Neural cell (in vitro differentiated cells): ENCODE data around the gene MEIOC. TPM values are rescaled to one million over a fixed set of nuclear protein-coding genes. Genes with fewer than 3 reads are reported as not detected.

Experiments used
- H2AFZ ChIP-seq: fragments of 200-600, 300-800 bp; sonication (generic), shearing (Covaris generic); 2 replicates; pipeline ENCODE4 v1.6.0; 2014; ENCODE audit warnings: low read depth, mild to moderate bottlenecking, antibody characterized with exemption, low read length, moderate library complexity
- H3F3A ChIP-seq: fragments of 200-600 bp; shearing (Covaris generic); 2 replicates; pipeline ENCODE4 v1.6.1; 2016; ENCODE audit warnings: mild to moderate bottlenecking, moderate library complexity, mixed read lengths, antibody characterized with exemption, low read length; ENCODE audit not compliant: insufficient read depth, poor library complexity, severe bottlenecking
- H3K27ac ChIP-seq: fragments of 200-600, 300-800 bp; sonication (generic), shearing (Covaris generic); 2 replicates; pipeline ENCODE4 v1.5.1; 2014; ENCODE audit warnings: mild to moderate bottlenecking, low read length, moderate library complexity
- H3K27me3 ChIP-seq: fragments of 300-800, 200-600 bp; sonication (generic), shearing (Covaris generic); 2 replicates; pipeline ENCODE4 v1.6.0; 2014; ENCODE audit warnings: mild to moderate bottlenecking, low read depth, low read length, moderate library complexity; ENCODE audit not compliant: insufficient read depth
- H3K36me3 ChIP-seq: fragments of 300-800, 200-600 bp; sonication (generic), shearing (Covaris generic); 2 replicates; pipeline ENCODE4 v1.5.1; 2014; ENCODE audit warnings: mild to moderate bottlenecking, antibody characterized with exemption, low read length, moderate library complexity; ENCODE audit not compliant: insufficient read depth
- H3K4me2 ChIP-seq: fragments of 300-800, 200-600 bp; sonication (generic), shearing (Covaris generic); 2 replicates; pipeline ENCODE4 v1.6.0; 2014; ENCODE audit warnings: mild to moderate bottlenecking, low read length
- H3K4me3 ChIP-seq: fragments of 300-800, 200-600 bp; sonication (generic), shearing (Covaris generic); 2 replicates; pipeline ENCODE4 v1.5.1; 2014; ENCODE audit warnings: mild to moderate bottlenecking, low read length, moderate library complexity
- H3K79me2 ChIP-seq: fragments of 200-600 bp; shearing (Covaris generic); replicated peaks from 2 replicates; pipeline ENCODE4 v1.6.0; 2014; ENCODE audit warnings: mild to moderate bottlenecking, low read length, moderate library complexity; ENCODE audit not compliant: insufficient read depth
- H3K9ac ChIP-seq: fragments of 300-800, 200-600 bp; sonication (generic), shearing (Covaris generic); 2 replicates; pipeline ENCODE4 v1.6.1; 2016; ENCODE audit warnings: mild to moderate bottlenecking, low read length, mixed read lengths
- H3K9me2 ChIP-seq: fragments of 200-600 bp; shearing (Covaris generic); 2 replicates; pipeline ENCODE4 v1.6.1; 2016; ENCODE audit warnings: mild to moderate bottlenecking, low read length, mixed read lengths; ENCODE audit not compliant: insufficient read depth
- H3K9me3 ChIP-seq: fragments of 200-600, 300-800 bp; sonication (generic), shearing (Covaris generic); 2 replicates; pipeline ENCODE4 v1.6.1; 2016; ENCODE audit warnings: mild to moderate bottlenecking, mixed run types, low read length, moderate library complexity, mixed read lengths
- H4K20me1 ChIP-seq: fragments of 200-600 bp; shearing (Covaris generic); 2 replicates; pipeline ENCODE4 v1.6.1; 2016; ENCODE audit warnings: mild to moderate bottlenecking, mixed run types; ENCODE audit not compliant: insufficient read depth
- EP300 ChIP-seq: fragments of 450-650 bp; conservative IDR thresholded peaks from 2 replicates; pipeline ENCODE4 v1.6.1; 2014; ENCODE audit warnings: antibody characterized with exemption, mild to moderate bottlenecking, moderate library complexity; ENCODE audit not compliant: poor library complexity, severe bottlenecking
- EZH2 ChIP-seq: fragments of 200-600, 300-800 bp; shearing (Covaris generic), sonication (generic); IDR thresholded peaks from 2 replicates; pipeline ENCODE4 v1.6.1; 2014; ENCODE audit warnings: antibody characterized with exemption, low read length, borderline replicate concordance, mild to moderate bottlenecking; ENCODE audit not compliant: insufficient read depth, poor library complexity, severe bottlenecking
- MXI1 ChIP-seq: fragments of 450-650 bp; conservative IDR thresholded peaks from 2 replicates; pipeline ENCODE4 v1.6.1; 2014; ENCODE audit warnings: antibody characterized with exemption, mild to moderate bottlenecking; ENCODE audit not compliant: poor library complexity, severe bottlenecking
- POLR2AphosphoS5 ChIP-seq: IDR thresholded peaks from 2 replicates; pipeline ENCODE4 v1.6.1; 2012
- RAD21 ChIP-seq: fragments of 450-650 bp; conservative IDR thresholded peaks from 2 replicates; pipeline ENCODE4 v1.6.1; 2014; ENCODE audit warnings: antibody characterized with exemption, mild to moderate bottlenecking, moderate library complexity
- REST ChIP-seq: IDR thresholded peaks from 2 replicates; pipeline ENCODE4 v1.6.1; 2012; ENCODE audit warnings: borderline replicate concordance
- SMC3 ChIP-seq: fragments of 450-650 bp; conservative IDR thresholded peaks from 2 replicates; pipeline ENCODE4 v1.6.1; 2014; ENCODE audit warnings: antibody characterized with exemption, mild to moderate bottlenecking, moderate library complexity; ENCODE audit not compliant: poor library complexity
- TAF1 ChIP-seq: IDR thresholded peaks from 2 replicates; pipeline ENCODE4 v1.6.1; 2012; ENCODE audit warnings: low read depth
- polyA plus RNA-seq: library from polyadenylated mRNA; depleted of rRNA; stranded (reverse); fragments of >200 nt; gene quantifications from 2 replicates; pipeline ENCODE4 v1.2.3, GENCODE V29; 2014

The MEIOC gene
- polyA plus RNA-seq, 1 donor from 2014 or later, result not detected

GRCh38 chr17:44645341-44645740, 10.9 kb upstream of the MEIOC start:
- Histone ChIP-seq H3F3A (no peaks in the 10 kb centered on the region), H3K9me2 (no peaks in the 10 kb centered on the region), H2AFZ (no peak overlapping the region), H3K9ac (no peak overlapping the region), H3K9me3 (no peaks in the 10 kb centered on the region), H3K79me2 (no peaks in the 10 kb centered on the region), H4K20me1 (no peaks in the 10 kb centered on the region), H3K36me3 (no peaks in the 10 kb centered on the region), H3K27ac (no peak overlapping the region), H3K4me3 (no peak overlapping the region), H3K27me3 (no peaks in the 10 kb centered on the region), H3K4me2 (no peak overlapping the region)
- no peak for TF ChIP-seq SMC3
- TF ChIP-seq REST, result no peak
- no peak for TF ChIP-seq TAF1
- no peak for TF ChIP-seq POLR2AphosphoS5
- TF ChIP-seq RAD21, result no peak
- no peak for TF ChIP-seq MXI1
- TF ChIP-seq EP300, result no peak
- TF ChIP-seq EZH2, result no peak

- H3K9me3 ChIP-seq, result no peaks in the 10 kb centered on the region
- no peak overlapping the region for H3K27ac ChIP-seq
- no peaks in the 10 kb centered on the region for H3F3A ChIP-seq
- H3K79me2 ChIP-seq, result no peaks in the 10 kb centered on the region
- H2AFZ ChIP-seq, result no peak overlapping the region
- H3K9ac ChIP-seq, result no peak overlapping the region
- H3K4me2 ChIP-seq, result no peak overlapping the region
- H3K27me3 ChIP-seq, result no peaks in the 10 kb centered on the region
- H3K4me3 ChIP-seq, result no peak overlapping the region
- no peaks in the 10 kb centered on the region for H3K9me2 ChIP-seq
- no peaks in the 10 kb centered on the region for H4K20me1 ChIP-seq
- no peaks in the 10 kb centered on the region for H3K36me3 ChIP-seq
- no peak for TF ChIP-seq EZH2
These were observed 10.0 kb upstream of the MEIOC start for GRCh38 chr17:44646280-44646679.

- H3K79me2 ChIP-seq, result no peaks in the 10 kb centered on the region
- no peak for TF ChIP-seq RAD21
- no peaks in the 10 kb centered on the region for H3K9me2 ChIP-seq
- H4K20me1 ChIP-seq, result no peaks in the 10 kb centered on the region
- H3K4me2 ChIP-seq, result no peak overlapping the region
- no peak overlapping the region for H2AFZ ChIP-seq
- H3K27me3 ChIP-seq, result no peaks in the 10 kb centered on the region
- no peaks in the 10 kb centered on the region for H3F3A ChIP-seq
- H3K9ac ChIP-seq, result no peak overlapping the region
- no peak overlapping the region for H3K27ac ChIP-seq
- no peak overlapping the region for H3K4me3 ChIP-seq
- H3K9me3 ChIP-seq, result no peaks in the 10 kb centered on the region
- H3K36me3 ChIP-seq, result no peaks in the 10 kb centered on the region
These were observed 8.5 kb upstream of the MEIOC start for GRCh38 chr17:44647736-44648135.
